ENCODE measurements around the gene RFLNA. TPM values are rescaled to one million over a fixed set of nuclear protein-coding genes. Genes with fewer than 3 reads are reported as not detected.

RFLNA gene
- total RNA-seq, 8 experiments from 2014 or later = 3.2 to 21.2 (median 4.9) TPM

DNA sequence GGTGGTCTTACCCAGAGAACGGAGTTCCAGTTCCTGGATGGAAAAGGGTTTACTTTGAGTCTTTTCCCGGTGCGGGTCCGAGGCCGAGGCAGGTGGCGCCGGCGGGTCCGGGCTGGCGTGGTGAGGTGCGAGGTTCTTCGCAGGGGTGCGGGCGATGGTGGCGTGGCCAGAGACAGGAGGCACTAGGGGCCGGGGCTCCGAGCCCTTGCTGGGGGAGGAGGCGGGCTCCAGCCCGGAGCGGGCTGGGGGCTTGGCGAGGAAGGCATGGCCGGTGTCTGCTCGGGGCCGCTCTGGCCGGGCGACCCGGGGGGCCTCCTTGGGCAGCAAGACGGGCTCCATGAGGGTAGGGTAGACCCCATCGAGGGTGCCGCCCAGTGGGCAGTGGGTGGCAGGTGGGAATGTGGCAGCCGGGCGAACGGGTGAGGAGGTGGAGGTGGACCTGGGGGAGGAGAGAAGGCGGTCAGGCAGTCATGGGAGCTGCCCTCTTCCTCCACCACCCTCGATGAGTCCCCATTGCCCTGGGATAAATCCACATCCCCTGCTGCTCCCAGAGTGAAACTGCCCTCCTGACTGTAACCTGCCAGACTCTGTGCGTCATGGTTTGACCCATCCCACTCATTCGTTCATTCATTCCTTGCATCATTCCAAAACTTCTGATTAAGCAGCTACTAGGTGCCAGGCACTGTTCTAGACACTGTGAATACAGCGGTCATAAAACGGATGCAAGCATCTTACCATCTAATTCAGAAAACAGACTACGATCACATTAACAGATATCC, 42.0 kb downstream of the RFLNA start:
- no peaks in the 10 kb centered on the region for H3K4me1 ChIP-seq (replicated peaks in 1 of 2)
- H3K27ac ChIP-seq = no peak overlapping the region
- H3K4me3 ChIP-seq = no peak overlapping the region
- ATAC-seq (replicated peaks in 6 of 8) = peak in 2 of 8 experiments; percentile 18 to 20
- in situ Hi-C loops (cut with MboI; ENCODE audit: low pct_unique_long_range_greater_than_20kb in 2 of 9, low sequenced_read_pairs in 9 of 9, unreplicated experiment in 9 of 9) = loop anchor here in 1 of 9 experiments (25.0 kb wide), 1 partner anchor 425 kb away; no protein-coding TSS in a partner anchor
- WGBS, 10 experiments = 60 to 100% (median 94%) methylated on average over 1 to 5 of the region's 40 CpGs; no CpG with 5 or more reads in 2 of the 10 experiments

- Histone ChIP-seq H3K4me3 (no peak overlapping the region), H3K4me1 (replicated peaks in 1 of 2) (no peaks in the 10 kb centered on the region), H3K27ac (no peak overlapping the region)
- no peak for ATAC-seq (replicated peaks in 6 of 8)
- WGBS, 10 experiments = 75 to 93% (median 83%) methylated on average over 1 to 8 of the region's 14 CpGs; no CpG with 5 or more reads in 6 of the 10 experiments
- in situ Hi-C loops (cut with MboI; ENCODE audit: low pct_unique_long_range_greater_than_20kb in 2 of 9, low sequenced_read_pairs in 9 of 9, unreplicated experiment in 9 of 9) = loop anchor here in 1 of 9 experiments (25.0 kb wide), 1 partner anchor 425 kb away; no protein-coding TSS in a partner anchor
These were observed 42.7 kb downstream of the RFLNA start for GRCh38 chr12:124337622-124338021.

DNA sequence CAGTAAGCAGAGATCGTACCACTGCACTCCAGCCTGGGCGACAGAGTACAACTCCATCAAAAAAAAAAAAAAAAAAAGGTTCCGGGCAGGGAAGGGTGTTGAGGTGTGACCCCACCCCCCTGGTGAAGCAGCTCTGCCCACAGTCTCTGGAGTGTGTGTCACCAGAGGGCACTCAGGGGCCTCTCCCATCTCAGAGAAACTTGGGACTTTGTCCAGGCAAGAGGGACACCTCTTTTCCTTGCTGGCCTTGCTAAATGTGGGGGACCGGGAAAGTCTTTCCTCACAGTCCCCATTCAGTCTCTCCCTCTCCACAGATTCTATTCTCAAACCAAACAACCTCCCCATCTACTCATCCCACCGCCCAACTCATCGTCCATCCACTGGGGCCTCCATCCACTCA, 43.6 kb downstream of the RFLNA start:
- WGBS, 10 experiments = 80 to 100% (median 100%) methylated on average over 1 to 3 of the region's 6 CpGs; no CpG with 5 or more reads in 3 of the 10 experiments
- H3K4me3 ChIP-seq = no peak overlapping the region
- H3K4me1 ChIP-seq (replicated peaks in 1 of 2) = no peaks in the 10 kb centered on the region
- in situ Hi-C loops (cut with MboI; ENCODE audit: low pct_unique_long_range_greater_than_20kb in 2 of 9, low sequenced_read_pairs in 9 of 9, unreplicated experiment in 9 of 9) = loop anchor here in 1 of 9 experiments (25.0 kb wide), 1 partner anchor 424 kb away; no protein-coding TSS in a partner anchor
- H3K27ac ChIP-seq = no peak overlapping the region
- peak in 1 of 8 experiments; percentile 20 for ATAC-seq (replicated peaks in 6 of 8)

DNA sequence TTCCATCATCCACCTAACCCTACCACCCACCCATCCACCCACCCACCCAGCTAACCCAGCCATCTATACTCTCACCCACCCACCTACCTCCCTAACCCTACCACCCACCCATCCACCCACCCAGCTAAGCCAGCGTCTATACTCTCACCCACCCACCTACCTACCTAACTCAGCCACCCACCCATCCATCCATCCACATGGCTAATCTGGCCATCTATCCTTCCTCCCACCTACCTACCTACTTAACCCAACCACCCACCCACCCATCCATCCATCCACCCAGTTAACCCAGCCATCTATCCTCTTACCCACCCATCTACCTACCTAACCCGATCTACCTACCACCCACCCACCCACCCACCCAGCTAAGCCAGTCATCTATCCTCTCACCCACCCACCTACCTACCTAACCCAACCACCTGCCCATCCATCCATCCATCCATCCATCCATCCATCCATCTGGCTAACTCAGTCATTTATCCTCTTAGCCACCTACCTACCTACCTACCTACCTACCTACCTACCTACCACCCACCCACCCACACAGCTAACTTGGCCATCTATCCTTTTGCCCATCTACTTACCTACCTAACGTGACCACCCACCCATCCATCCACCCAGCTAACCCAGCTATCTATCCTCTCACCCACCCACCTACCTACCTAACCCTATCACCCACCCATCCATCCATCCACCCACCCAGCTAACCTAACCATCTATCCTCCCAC, 44.1 kb downstream of the RFLNA start:
- Histone ChIP-seq H3K4me3 (no peak overlapping the region), H3K4me1 (replicated peaks in 1 of 2) (no peaks in the 10 kb centered on the region), H3K27ac (no peak overlapping the region)
- in situ Hi-C loops (cut with MboI; ENCODE audit: low pct_unique_long_range_greater_than_20kb in 2 of 9, low sequenced_read_pairs in 9 of 9, unreplicated experiment in 9 of 9) = loop anchor here in 1 of 9 experiments (25.0 kb wide), 1 partner anchor 423 kb away; no protein-coding TSS in a partner anchor
- ATAC-seq (replicated peaks in 6 of 8) = no peak
- no CpG with 5 or more reads among the region's 3 CpGs for WGBS, 10 experiments

- in situ Hi-C loops (cut with MboI; ENCODE audit: low pct_unique_long_range_greater_than_20kb in 2 of 9, low sequenced_read_pairs in 9 of 9, unreplicated experiment in 9 of 9) = loop anchor here in 1 of 9 experiments (25.0 kb wide), 1 partner anchor 422 kb away; no protein-coding TSS in a partner anchor
- H3K27ac ChIP-seq = no peak overlapping the region
- 80 to 100% (median 90%) methylated on average over 1 of the region's 42 CpGs; no CpG with 5 or more reads in 6 of the 10 experiments for WGBS, 10 experiments
- no peak overlapping the region for H3K4me3 ChIP-seq
- H3K4me1 ChIP-seq (replicated peaks in 1 of 2) = no peaks in the 10 kb centered on the region
- ATAC-seq (replicated peaks in 6 of 8) = peak in 2 of 8 experiments; percentile 6 to 10
These were observed 45.4 kb downstream of the RFLNA start for GRCh38 chr12:124340080-124340900.

GRCh38 chr12:124341645-124342069, 46.8 kb downstream of the RFLNA start:
- ATAC-seq (replicated peaks in 6 of 8) = peak in 1 of 8 experiments; percentile 12
- in situ Hi-C loops (cut with MboI; ENCODE audit: low pct_unique_long_range_greater_than_20kb in 2 of 9, low sequenced_read_pairs in 9 of 9, unreplicated experiment in 9 of 9) = loop anchor here in 1 of 9 experiments (25.0 kb wide), 1 partner anchor 421 kb away; no protein-coding TSS in a partner anchor
- WGBS, 10 experiments = 88 to 100% methylated on average over 3 to 9 of the region's 27 CpGs; no CpG with 5 or more reads in 8 of the 10 experiments

GRCh38 chr12:124344022-124344421, 49.1 kb downstream of the RFLNA start:
- in situ Hi-C loops (cut with MboI; ENCODE audit: low pct_unique_long_range_greater_than_20kb in 2 of 9, low sequenced_read_pairs in 9 of 9, unreplicated experiment in 9 of 9) = loop anchor here in 1 of 9 experiments (25.0 kb wide), 1 partner anchor 418 kb away; no protein-coding TSS in a partner anchor
- WGBS, 10 experiments = 67 to 100% (median 87%) methylated on average over 1 to 8 of the region's 9 CpGs; no CpG with 5 or more reads in 2 of the 10 experiments
- Histone ChIP-seq H3K27ac (no peak overlapping the region), H3K4me3 (no peak overlapping the region), H3K4me1 (replicated peaks in 1 of 2) (no peaks in the 10 kb centered on the region)
- no peak for ATAC-seq (replicated peaks in 6 of 8)

More at GRCh38 chr12:124341645-124342069, 46.8 kb downstream of the RFLNA start:
- H3K4me1 ChIP-seq (replicated peaks in 1 of 2) = no peaks in the 10 kb centered on the region
- H3K4me3 ChIP-seq = no peak overlapping the region
- H3K27ac ChIP-seq = no peak overlapping the region

- no peak overlapping the region for H3K4me3 ChIP-seq
- H3K4me1 ChIP-seq (replicated peaks in 1 of 2) = no peaks in the 10 kb centered on the region
- WGBS, 10 experiments = 99 to 100% (median 100%) methylated on average over 1 to 10 of the region's 38 CpGs; no CpG with 5 or more reads in 7 of the 10 experiments
- H3K27ac ChIP-seq = no peak overlapping the region
- peak in 1 of 8 experiments; percentile 4 for ATAC-seq (replicated peaks in 6 of 8)
- in situ Hi-C loops (cut with MboI; ENCODE audit: low pct_unique_long_range_greater_than_20kb in 2 of 9, low sequenced_read_pairs in 9 of 9, unreplicated experiment in 9 of 9) = loop anchor here in 1 of 9 experiments (25.0 kb wide), 1 partner anchor 418 kb away; no protein-coding TSS in a partner anchor
These were observed 49.6 kb downstream of the RFLNA start for GRCh38 chr12:124344526-124344925.

- no peak for ATAC-seq (replicated peaks in 6 of 8)
- WGBS, 10 experiments = 80 to 100% (median 100%) methylated on average over 1 to 3 of the region's 13 CpGs; no CpG with 5 or more reads in 7 of the 10 experiments
- in situ Hi-C loops (cut with MboI; ENCODE audit: low pct_unique_long_range_greater_than_20kb in 2 of 9, low sequenced_read_pairs in 9 of 9, unreplicated experiment in 9 of 9) = loop anchor here in 1 of 9 experiments (25.0 kb wide), 1 partner anchor 417 kb away; no protein-coding TSS in a partner anchor
- no peak overlapping the region for H3K27ac ChIP-seq
- no peak overlapping the region for H3K4me3 ChIP-seq
- H3K4me1 ChIP-seq (replicated peaks in 1 of 2) = no peaks in the 10 kb centered on the region
These were observed 50.9 kb downstream of the RFLNA start for GRCh38 chr12:124345795-124346194.

DNA sequence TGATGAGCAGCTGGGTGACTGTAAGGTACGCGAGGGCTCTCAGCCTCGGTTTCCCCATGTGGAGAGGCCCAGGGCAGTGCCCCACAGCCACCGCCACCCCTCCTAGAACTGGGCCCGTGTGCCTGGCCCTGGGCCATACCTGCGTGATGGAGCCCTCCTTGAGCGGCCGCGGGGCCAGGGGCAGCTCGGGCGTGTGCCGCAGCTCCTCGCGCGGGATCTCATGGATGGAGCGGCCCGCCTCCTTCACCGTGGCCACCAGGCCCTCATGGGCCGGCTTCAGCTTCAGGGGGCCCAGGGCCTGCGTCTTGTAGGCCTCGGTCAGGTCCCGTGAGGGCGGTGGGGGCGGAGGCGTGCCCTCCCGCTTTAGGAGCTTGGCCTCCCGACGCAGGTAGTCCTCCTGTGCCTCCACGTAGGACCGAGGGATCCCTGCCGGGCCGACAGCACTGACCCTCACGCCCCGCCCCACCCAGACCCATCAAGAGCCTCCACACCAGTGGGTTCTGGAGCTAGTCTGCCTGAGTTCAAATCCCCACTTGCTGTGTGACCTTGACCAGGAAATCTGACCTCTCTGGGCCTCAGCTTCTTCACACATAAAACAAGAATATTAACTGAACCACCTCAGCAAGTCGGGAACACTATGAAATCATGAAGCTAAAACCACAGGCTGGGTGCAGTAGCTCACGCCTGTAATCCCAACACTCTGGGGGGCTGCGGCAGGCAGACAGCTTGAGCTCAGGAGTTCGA, 51.7 kb downstream of the RFLNA start:
- H3K4me1 ChIP-seq (replicated peaks in 1 of 2) = no peaks in the 10 kb centered on the region
- no peak overlapping the region for H3K27ac ChIP-seq
- no peak for ATAC-seq (replicated peaks in 6 of 8)
- 100% methylated on average over 1 to 4 of the region's 38 CpGs; no CpG with 5 or more reads in 4 of the 10 experiments for WGBS, 10 experiments
- in situ Hi-C loops (cut with MboI; ENCODE audit: low pct_unique_long_range_greater_than_20kb in 2 of 9, low sequenced_read_pairs in 9 of 9, unreplicated experiment in 9 of 9) = loop anchor here in 1 of 9 experiments (25.0 kb wide), 1 partner anchor 416 kb away; no protein-coding TSS in a partner anchor
- no peak overlapping the region for H3K4me3 ChIP-seq

DNA sequence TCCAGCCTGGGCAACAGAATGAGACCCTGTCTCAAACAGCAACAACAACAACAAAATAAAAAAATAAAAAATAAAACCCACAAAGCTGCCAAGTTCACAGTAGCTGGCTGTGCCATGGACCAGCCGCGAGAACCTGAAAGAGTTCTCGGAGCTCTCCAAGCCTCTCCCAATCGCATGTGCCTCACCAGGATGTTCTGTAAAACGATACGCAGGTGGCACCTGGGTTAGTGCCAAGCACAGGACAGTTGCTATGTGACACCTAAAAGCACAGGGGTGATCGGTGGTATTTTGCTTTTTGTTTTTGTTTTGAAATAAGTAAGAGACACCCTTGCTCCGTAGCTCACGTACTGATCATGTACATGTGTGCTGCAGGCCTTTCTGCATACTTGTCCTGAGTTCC, 52.4 kb downstream of the RFLNA start:
- no peak overlapping the region for H3K27ac ChIP-seq
- H3K4me1 ChIP-seq (replicated peaks in 1 of 2) = no peaks in the 10 kb centered on the region
- in situ Hi-C loops (cut with MboI; ENCODE audit: low pct_unique_long_range_greater_than_20kb in 2 of 9, low sequenced_read_pairs in 9 of 9, unreplicated experiment in 9 of 9) = loop anchor here in 1 of 9 experiments (25.0 kb wide), 1 partner anchor 415 kb away; no protein-coding TSS in a partner anchor
- no peak for ATAC-seq (replicated peaks in 6 of 8)
- WGBS, 10 experiments = 97 to 100% (median 100%) methylated on average over 1 to 7 of the region's 9 CpGs; no CpG with 5 or more reads in 6 of the 10 experiments
- no peak overlapping the region for H3K4me3 ChIP-seq

Data from motor neuron (in vitro differentiated cells).